HG02763 (cell line): Measurements from ENCODE around the gene PTPRQ.

Source experiments
- ATAC-seq: cut with Tn5 transposase; IDR thresholded peaks from one replicate; pipeline ENCODE4 v1.9.1; 2021; ENCODE audit warnings: mild to moderate bottlenecking, moderate library complexity; ENCODE audit not compliant: unreplicated experiment

Gene PTPRQ

DNA sequence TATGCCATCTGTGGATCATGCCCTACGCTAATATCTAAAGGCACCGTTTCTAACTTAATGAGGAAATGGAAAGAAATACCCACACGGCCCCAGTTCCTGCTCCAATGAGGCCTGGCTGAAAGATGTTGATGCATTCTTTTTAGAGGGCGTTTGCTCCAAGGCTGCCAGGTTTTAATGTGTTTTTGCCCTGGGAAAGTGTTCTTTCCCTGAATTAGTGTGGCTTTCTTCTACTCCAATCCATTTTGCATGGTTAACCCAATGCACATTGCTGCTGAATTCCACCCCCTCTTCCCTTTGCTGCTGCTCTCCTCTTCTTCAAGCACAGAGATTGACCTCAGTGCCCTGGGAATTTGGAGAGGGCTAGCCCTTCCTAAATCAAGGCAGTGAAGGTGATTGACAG lies 273.8 kb downstream of the PTPRQ start:
- no peak for ATAC-seq

DNA sequence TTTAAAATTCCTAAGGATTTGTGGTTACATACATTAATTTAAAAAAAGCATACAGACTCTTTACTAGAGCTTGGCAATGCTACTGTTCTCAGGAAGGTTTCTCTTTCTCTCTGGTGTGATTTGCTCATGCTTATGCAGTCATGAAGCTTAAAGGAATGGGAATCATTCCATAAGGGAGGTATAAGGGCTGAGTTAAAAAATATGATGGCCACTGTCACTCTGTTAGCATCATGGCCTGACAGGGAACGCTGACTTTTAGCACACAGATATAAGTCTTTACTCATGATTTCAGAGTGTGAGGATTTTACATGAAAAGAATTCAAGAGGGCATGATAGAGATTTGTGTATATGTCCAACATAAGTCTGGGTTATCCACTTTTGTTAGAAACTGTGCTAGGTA lies 276.5 kb downstream of the PTPRQ start:
- no peak for ATAC-seq

DNA sequence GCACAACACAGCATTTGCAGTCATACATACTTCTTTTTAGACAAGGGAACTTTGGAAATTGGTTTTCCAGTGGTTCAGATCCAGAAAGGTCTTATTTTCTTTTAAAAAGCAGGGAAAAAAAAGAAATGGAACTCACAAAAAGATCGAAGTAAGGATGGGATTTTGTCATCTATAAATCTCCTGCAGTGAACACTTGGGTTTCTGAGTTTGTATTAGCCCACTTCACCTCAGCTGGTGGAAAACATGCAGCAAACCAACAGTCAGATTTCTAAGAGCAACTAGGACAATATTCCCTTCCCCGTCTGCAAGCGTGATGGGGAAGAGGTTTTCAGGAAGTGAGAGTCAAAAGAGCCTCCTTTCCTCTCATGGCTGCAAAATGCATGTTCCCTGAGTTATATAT lies 277.3 kb downstream of the PTPRQ start:
- ATAC-seq, result no peak
